ENCODE results near the gene WNT10A. TPM values are rescaled to one million over a fixed set of nuclear protein-coding genes. Genes with fewer than 3 reads are reported as not detected.
A peak's percentile ranks its signal among the peaks of the same experiment; 100 is the strongest.

Gene WNT10A
- total RNA-seq, 6 experiments from 2014 or later = 0.31 TPM; not detected in 5

DNA sequence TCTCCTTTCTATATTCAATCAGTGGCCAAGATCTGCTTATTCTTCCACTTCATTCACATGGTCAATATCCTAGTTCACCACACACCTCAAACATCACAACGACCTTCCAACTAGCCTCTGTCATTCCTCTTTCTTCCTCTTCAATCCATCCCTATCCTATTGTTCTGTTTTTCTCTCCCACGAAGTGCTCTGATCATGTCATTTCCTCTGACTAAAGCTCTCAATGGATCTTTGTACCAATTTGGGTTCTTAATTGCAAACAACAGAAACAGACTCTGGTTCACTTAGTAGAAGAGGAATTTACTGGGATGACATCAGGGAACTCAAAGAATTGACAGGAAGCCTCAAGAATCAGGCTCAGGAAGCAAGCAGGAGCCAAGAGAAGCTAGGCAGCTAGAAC is 23.5 kb downstream of the WNT10A start:
- WGBS (ENCODE audit: insufficient coverage, low coverage, low lambda C conversion rate, missing lambda C conversion rate) = 8% methylated on average over 2 of the region's 2 CpGs
- intact Hi-C loops (cut with DNase I) = no loop called here
- H3K27me3 ChIP-seq = peaks cover 0 to 9% of the 10 kb centered on the region in 2 donors

DNA sequence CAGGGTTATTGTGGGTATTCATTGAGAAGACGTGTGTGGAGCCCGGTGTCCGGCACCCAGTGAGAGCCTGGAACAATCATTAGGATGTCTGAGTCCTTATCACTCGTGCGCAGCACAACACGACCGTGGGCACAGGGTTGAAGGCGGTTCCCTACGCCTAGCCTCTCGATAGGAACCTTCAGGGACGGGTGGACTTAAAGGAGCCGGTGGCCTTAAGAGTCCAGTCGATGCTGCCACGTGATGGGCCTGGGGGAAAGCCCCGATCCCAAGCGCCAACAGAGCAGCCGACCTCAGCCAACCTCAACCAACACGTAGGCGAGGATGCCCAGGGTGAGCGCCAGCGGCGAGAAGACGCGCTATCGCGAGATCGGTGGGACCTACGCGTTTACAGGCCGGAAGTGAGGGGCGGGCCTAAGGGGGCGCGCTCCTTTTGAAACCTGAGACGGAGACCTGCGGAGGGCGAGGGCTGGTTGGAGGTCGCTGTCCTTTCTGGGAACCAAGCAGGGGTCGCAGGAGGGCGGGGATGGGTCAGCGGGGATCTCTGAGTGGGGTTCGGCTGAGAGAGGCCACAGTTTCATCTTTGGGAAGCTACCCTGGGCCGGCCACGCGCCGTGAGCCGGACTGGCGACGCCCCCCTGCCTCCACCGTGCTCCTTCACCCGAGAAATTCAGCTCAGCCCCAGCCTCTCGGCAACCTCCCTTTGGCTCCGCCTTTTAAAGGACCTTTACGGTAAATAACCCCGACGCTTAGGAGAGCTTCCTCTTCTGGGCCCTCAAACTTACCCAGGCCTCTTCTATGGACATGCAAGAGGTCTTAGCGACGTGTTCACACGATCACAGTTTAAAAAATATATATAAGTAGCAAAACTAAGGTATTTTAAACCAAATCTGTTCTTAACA is 28.3 kb downstream of the WNT10A start:
- Histone ChIP-seq H3K27ac (no peak overlapping the region), H3K9me3 (no peaks in the 10 kb centered on the region), H3K27me3 (no peaks in the 10 kb centered on the region), H3K4me3 (peak overlapping the region; percentile 45 to 57 (median 46)), H3K4me1 (peaks cover 0 to 7% (median 0%) of the 10 kb centered on the region in 4 donors), H3K36me3 (no peaks in the 10 kb centered on the region)
- 2% methylated on average over 41 of the region's 58 CpGs for WGBS (ENCODE audit: insufficient coverage, low coverage, low lambda C conversion rate, missing lambda C conversion rate)
- intact Hi-C loops (cut with DNase I) = no loop called here
- peak; percentile 89 to 99 (median 98) for ATAC-seq
- no peak for TF ChIP-seq POLR2A (IDR thresholded peaks at IDR 0.05)
- TF ChIP-seq, protein P1, sequence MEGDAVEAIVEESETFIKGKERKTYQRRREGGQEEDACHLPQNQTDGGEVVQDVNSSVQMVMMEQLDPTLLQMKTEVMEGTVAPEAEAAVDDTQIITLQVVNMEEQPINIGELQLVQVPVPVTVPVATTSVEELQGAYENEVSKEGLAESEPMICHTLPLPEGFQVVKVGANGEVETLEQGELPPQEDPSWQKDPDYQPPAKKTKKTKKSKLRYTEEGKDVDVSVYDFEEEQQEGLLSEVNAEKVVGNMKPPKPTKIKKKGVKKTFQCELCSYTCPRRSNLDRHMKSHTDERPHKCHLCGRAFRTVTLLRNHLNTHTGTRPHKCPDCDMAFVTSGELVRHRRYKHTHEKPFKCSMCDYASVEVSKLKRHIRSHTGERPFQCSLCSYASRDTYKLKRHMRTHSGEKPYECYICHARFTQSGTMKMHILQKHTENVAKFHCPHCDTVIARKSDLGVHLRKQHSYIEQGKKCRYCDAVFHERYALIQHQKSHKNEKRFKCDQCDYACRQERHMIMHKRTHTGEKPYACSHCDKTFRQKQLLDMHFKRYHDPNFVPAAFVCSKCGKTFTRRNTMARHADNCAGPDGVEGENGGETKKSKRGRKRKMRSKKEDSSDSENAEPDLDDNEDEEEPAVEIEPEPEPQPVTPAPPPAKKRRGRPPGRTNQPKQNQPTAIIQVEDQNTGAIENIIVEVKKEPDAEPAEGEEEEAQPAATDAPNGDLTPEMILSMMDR (IDR thresholded peaks at IDR 0.05) = no peak
- DNase-seq = peak; percentile 83 to 90 (median 88)

More for the DNA sequence above, 23.5 kb downstream of the WNT10A start:
- Histone ChIP-seq H3K36me3 (no peaks in the 10 kb centered on the region), H3K9me3 (no peaks in the 10 kb centered on the region), H3K4me3 (no peak overlapping the region), H3K27ac (no peak overlapping the region), H3K4me1 (peaks cover 0 to 2% (median 0%) of the 10 kb centered on the region in 4 donors)
- ATAC-seq (no peak), DNase-seq (no peak)
- no peak for TF ChIP-seq POLR2A (IDR thresholded peaks at IDR 0.05)
- TF ChIP-seq, protein P1 (IDR thresholded peaks at IDR 0.05) = no peak

DNA sequence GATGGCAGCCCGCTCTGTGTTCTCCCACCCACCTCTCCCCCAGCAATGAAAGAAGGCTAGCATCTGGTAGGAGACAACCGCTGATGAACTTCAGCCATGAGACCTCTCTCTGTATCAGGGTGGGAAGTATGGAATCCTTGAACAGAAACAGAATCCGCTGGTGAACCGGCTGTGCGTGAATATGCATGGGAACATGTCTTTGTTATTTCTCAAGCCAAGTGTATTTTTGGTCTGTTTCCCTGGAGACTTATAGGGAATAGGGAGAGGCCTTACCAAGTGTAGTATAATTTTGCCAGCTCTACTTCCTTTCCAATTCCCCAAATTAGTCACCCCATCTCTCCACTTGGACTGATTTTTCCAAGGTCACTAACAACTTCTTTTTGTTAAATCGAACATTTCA is 30.1 kb downstream of the WNT10A start:
- Histone ChIP-seq H3K27me3 (no peaks in the 10 kb centered on the region), H3K4me3 (no peak overlapping the region), H3K36me3 (no peaks in the 10 kb centered on the region), H3K9me3 (no peaks in the 10 kb centered on the region), H3K4me1 (peaks cover 0 to 7% (median 0%) of the 10 kb centered on the region in 4 donors), H3K27ac (no peak overlapping the region)
- no CpG with 5 or more reads among the region's 6 CpGs for WGBS (ENCODE audit: insufficient coverage, low coverage, low lambda C conversion rate, missing lambda C conversion rate)
- TF ChIP-seq, protein P1 (IDR thresholded peaks at IDR 0.05) = no peak
- TF ChIP-seq POLR2A (IDR thresholded peaks at IDR 0.05) = no peak
- no peak for DNase-seq
- intact Hi-C loops (cut with DNase I) = no loop called here
- ATAC-seq = no peak

DNA sequence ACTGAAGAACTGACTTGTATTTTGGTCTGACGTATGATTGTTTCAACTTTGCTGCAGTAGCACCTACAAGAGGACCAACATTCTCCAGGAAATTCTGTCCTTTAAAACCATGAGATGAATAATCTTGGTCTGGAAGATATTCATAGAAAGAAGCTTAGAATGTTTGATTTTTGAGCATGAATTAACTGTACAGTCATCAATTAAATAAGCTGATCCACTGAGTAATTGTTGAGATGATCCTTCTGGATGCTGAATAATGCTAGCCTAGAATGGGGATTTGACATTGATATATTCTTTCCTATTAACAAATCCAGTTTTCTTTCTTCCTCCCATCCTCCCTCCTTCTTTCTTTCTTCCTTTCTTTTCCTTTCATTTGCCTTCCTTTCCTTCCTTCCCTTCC is 39.9 kb downstream of the WNT10A start:
- H3K4me1 ChIP-seq = no peaks in the 10 kb centered on the region
- no peaks in the 10 kb centered on the region for H3K27me3 ChIP-seq
- intact Hi-C loops (cut with DNase I) = no loop called here
- TF ChIP-seq, protein P1 (IDR thresholded peaks at IDR 0.05) = no peak
- no peak for TF ChIP-seq POLR2A (IDR thresholded peaks at IDR 0.05)
- no peaks in the 10 kb centered on the region for H3K9me3 ChIP-seq
- H3K27ac ChIP-seq = no peak overlapping the region
- 75% methylated on average over 1 of the region's 1 CpG for WGBS (ENCODE audit: insufficient coverage, low coverage, low lambda C conversion rate, missing lambda C conversion rate)
- ATAC-seq (no peak), DNase-seq (no peak)
- no peak overlapping the region for H3K4me3 ChIP-seq
- H3K36me3 ChIP-seq = no peaks in the 10 kb centered on the region
